HT-29 (cell line): ENCODE measurements around the gene EIF1. TPM values are rescaled to one million over a fixed set of nuclear protein-coding genes. Genes with fewer than 3 reads are reported as not detected.

ENCODE experiments used
- DNase-seq: peaks from one replicate; pipeline ENCODE4 v3.0.0-alpha.2; 2015; ENCODE audit warnings: low spot score
- small RNA-seq: library from RNA; depleted of rRNA; stranded (forward); fragments of <200 nt; gene quantifications from one replicate; pipeline ENCODE3, GENCODE V24; 2014
- total RNA-seq: library from RNA; depleted of rRNA; stranded (reverse); fragments of >200 nt; shearing (Covaris generic); gene quantifications from 2 replicates; pipeline ENCODE4 v1.2.3, GENCODE V29; 2014; rRNA removed

Gene EIF1
- total RNA-seq, 1 experiment from 2014 or later: 91.6 TPM

- no peak for DNase-seq
These were observed 47.1 kb downstream of the EIF1 start for GRCh38 chr17:41735744-41736143.

GRCh38 chr17:41736983-41737679, 48.4 kb downstream of the EIF1 start:
- no peak for DNase-seq

GRCh38 chr17:41737680-41738023, 49.0 kb downstream of the EIF1 start:
- DNase-seq: no peak

- peak; percentile 89 for DNase-seq
These were observed 49.6 kb downstream of the EIF1 start for GRCh38 chr17:41738077-41738800.

GRCh38 chr17:41738801-41739112, 50.1 kb downstream of the EIF1 start:
- DNase-seq: no peak

GRCh38 chr17:41739661-41740352, 51.1 kb downstream of the EIF1 start:
- peak; percentile 49 for DNase-seq

GRCh38 chr17:41740506-41740905, 51.8 kb downstream of the EIF1 start:
- DNase-seq: no peak

- no peak for DNase-seq
These were observed 53.0 kb downstream of the EIF1 start for GRCh38 chr17:41741709-41742108.

Small RNA genes within 50 kb of the gene (small RNA-seq; reads per million reads assigned to genes)
- gene RN7SL399P (not detected), gene RNA5SP442 (2.2 reads per million, percentile 67 among the genes with 10 or more reads in this experiment)

Other genes with a start within 250 kb of the EIF1 start
- not detected in 2 replicates for gene KRT38, start 247.9 kb upstream of the EIF1 start, total RNA-seq
- gene KRT32, start 221.5 kb upstream of the EIF1 start, total RNA-seq: not detected in 2 replicates
- gene KRT35, start 207.7 kb upstream of the EIF1 start, total RNA-seq: not detected in 2 replicates
- gene KRT36, start 199.0 kb upstream of the EIF1 start, total RNA-seq: not detected in 2 replicates
- gene KRT13, start 183.3 kb upstream of the EIF1 start, total RNA-seq: 35.5 and 45.8 TPM in 2 replicates
- 14.1 and 15.9 TPM in 2 replicates for gene KRT15, start 170.0 kb upstream of the EIF1 start, total RNA-seq
- gene KRT19, start 160.6 kb upstream of the EIF1 start, total RNA-seq: 2,402 and 2,405 TPM in 2 replicates
- not detected in 2 replicates for gene KRT9, start 116.8 kb upstream of the EIF1 start, total RNA-seq
- gene KRT14, start 102.0 kb upstream of the EIF1 start, total RNA-seq: not detected in 2 replicates
- 0.38 and 2.1 TPM in 2 replicates for gene KRT16, start 76.1 kb upstream of the EIF1 start, total RNA-seq
- gene KRT17, start 64.3 kb upstream of the EIF1 start, total RNA-seq: 286 and 297 TPM in 2 replicates
- gene GAST, start 23.4 kb downstream of the EIF1 start, total RNA-seq: not detected in 2 replicates
- gene HAP1, start 45.8 kb downstream of the EIF1 start, total RNA-seq: not detected in 2 replicates
- gene JUP, start 97.8 kb downstream of the EIF1 start, total RNA-seq: 477 and 498 TPM in 2 replicates
- gene P3H4, start 123.1 kb downstream of the EIF1 start, total RNA-seq: 45.2 and 54.7 TPM in 2 replicates
- 52.4 and 68.0 TPM in 2 replicates for gene FKBP10, start 124.1 kb downstream of the EIF1 start, total RNA-seq
- gene NT5C3B, start 147.3 kb downstream of the EIF1 start, total RNA-seq: 35.8 and 39.0 TPM in 2 replicates
- gene KLHL10, start 148.9 kb downstream of the EIF1 start, total RNA-seq: not detected in 2 replicates
- gene KLHL11, start 176.5 kb downstream of the EIF1 start, total RNA-seq: 23.4 and 25.1 TPM in 2 replicates
- 185 and 194 TPM in 2 replicates for gene ACLY, start 230.1 kb downstream of the EIF1 start, total RNA-seq
- gene ODAD4, start 241.7 kb downstream of the EIF1 start, total RNA-seq: 0.55 and 0.64 TPM in 2 replicates